Fibroblast of the aortic adventitia (primary cell): Measurements from ENCODE around the gene DCK. TPM values are rescaled to one million over a fixed set of nuclear protein-coding genes. Genes with fewer than 3 reads are reported as not detected.

Source experiments
- DNase-seq: peaks from one replicate; pipeline ENCODE4 v3.0.0-alpha.2; 2010; ENCODE audit warnings: low read depth
- H3K4me3 ChIP-seq: 2 replicates; pipeline ENCODE4 v1.5.1; 2011; ENCODE audit warnings: low read depth, mild to moderate bottlenecking, control low read depth, low read length, moderate library complexity
- CTCF ChIP-seq: IDR thresholded peaks from 2 replicates; pipeline ENCODE4 v1.5.1; 2011; ENCODE audit warnings: mild to moderate bottlenecking, low read length, control low read depth, inconsistent platforms; ENCODE audit not compliant: insufficient read depth
- total RNA-seq: library from RNA; depleted of rRNA; stranded (reverse); fragments of >200 nt; gene quantifications from 2 replicates; pipeline ENCODE4 v1.2.3, GENCODE V29; 2012; ENCODE audit warnings: low replicate concordance

The DCK gene
- total RNA-seq, 1 donor = 35.2 TPM

GRCh38 chr4:71070015-71070414 lies 76.6 kb downstream of the DCK start:
- H3K4me3 ChIP-seq = no peak overlapping the region
- DNase-seq = no peak
- no peak for TF ChIP-seq CTCF

- DNase-seq = peak; percentile 13
- no peak overlapping the region for H3K4me3 ChIP-seq
- TF ChIP-seq CTCF = no peak
Observed at GRCh38 chr4:71074452-71075299, 81.2 kb downstream of the DCK start.

Other genes with a start within 250 kb of the DCK start
- 73.1 and 75.3 TPM in 2 replicates for gene GRSF1, start 153.8 kb upstream of the DCK start, total RNA-seq
- gene MOB1B, start 91.3 kb upstream of the DCK start, total RNA-seq = 7.4 and 11.8 TPM in 2 replicates